Fibroblast of villous mesenchyme (primary cell): Measurements from ENCODE around the gene SSH2. TPM values are rescaled to one million over a fixed set of nuclear protein-coding genes. Genes with fewer than 3 reads are reported as not detected.
A peak's percentile ranks its signal among the peaks of the same experiment; 100 is the strongest.

ENCODE experiments used
- DNase-seq: peaks from one replicate; pipeline ENCODE4 v3.0.0-alpha.2; 2010; ENCODE audit warnings: low read depth
- H3K4me3 ChIP-seq: 2 replicates; pipeline ENCODE4 v1.5.1; 2011; ENCODE audit warnings: low read depth, mild to moderate bottlenecking, low read length
- CTCF ChIP-seq: IDR thresholded peaks from 2 replicates; pipeline ENCODE4 v1.5.1; 2012; ENCODE audit warnings: low read depth, mild to moderate bottlenecking, low read length; ENCODE audit not compliant: insufficient read depth
- total RNA-seq: library from RNA; depleted of rRNA; stranded (reverse); fragments of >200 nt; gene quantifications from 2 replicates; pipeline ENCODE4 v1.2.3, GENCODE V29; 2012

The SSH2 gene
- total RNA-seq, 1 donor, result 19.0 TPM

GRCh38 chr17:29744121-29744520 is 185.9 kb downstream of the SSH2 start:
- DNase-seq, result no peak
- TF ChIP-seq CTCF, result no peak

DNA sequence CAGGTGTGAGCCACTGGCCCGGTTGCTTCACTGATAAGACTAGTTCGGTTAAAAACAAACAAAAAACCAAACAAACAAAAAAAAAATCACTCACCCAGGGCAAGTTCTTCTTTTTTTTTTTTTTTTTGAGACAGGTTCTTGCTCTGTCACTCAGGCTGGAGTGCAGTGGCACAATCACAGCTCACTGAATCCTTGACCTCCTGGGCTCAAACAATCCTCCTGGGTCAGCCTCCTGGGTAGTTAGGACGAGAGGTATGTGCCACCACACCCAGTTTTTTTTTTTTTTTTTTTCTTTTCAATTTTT is 187.9 kb downstream of the SSH2 start:
- TF ChIP-seq CTCF, result no peak
- no peak overlapping the region for H3K4me3 ChIP-seq
- DNase-seq, result no peak

More at GRCh38 chr17:29744121-29744520, 185.9 kb downstream of the SSH2 start:
- H3K4me3 ChIP-seq, result no peak overlapping the region

- H3K4me3 ChIP-seq, result no peak overlapping the region
- TF ChIP-seq CTCF, result no peak
- DNase-seq, result no peak
These were observed 190.0 kb downstream of the SSH2 start for GRCh38 chr17:29740017-29740416.

DNA sequence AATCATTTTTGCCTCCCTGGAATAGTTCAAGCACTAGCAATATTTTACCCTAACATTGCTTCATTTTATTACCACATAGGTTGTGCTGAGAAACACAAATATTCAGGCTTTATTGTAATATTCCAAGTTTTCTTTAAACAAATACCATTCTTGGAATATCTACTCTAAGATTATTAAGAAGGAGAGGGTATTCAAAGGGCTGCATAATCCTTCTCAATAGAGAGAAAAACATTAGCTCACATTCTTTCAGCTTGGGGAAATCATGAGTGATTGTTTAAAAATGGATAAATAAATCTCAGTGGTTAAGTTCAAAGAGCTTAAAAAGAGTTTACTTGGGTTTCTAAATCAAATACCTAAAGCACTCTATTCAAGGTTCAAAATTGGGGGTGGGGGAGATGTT is 195.4 kb downstream of the SSH2 start:
- peak; percentile 40 for DNase-seq
- no peak overlapping the region for H3K4me3 ChIP-seq
- no peak for TF ChIP-seq CTCF

DNA sequence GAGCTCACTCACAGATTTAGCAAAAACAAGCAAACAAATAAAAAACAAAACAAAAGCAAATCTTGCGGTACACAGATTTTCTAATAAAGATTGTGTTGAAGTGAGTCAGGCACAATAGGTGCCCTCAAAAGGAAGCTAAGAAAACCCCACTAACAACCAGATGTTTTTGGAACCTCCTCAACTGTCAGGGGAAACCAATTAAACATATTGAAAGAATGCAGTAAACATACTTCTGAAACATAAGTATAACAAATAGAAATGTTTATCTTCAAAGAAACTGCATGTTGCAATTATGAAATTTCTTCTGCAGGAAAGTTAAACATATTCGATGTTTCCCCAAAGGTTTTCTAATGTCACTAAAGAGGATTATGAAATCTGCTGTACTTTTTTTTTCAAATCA is 196.9 kb downstream of the SSH2 start:
- TF ChIP-seq CTCF, result no peak
- peak; percentile 92 for DNase-seq

GRCh38 chr17:29732613-29733012 is 197.4 kb downstream of the SSH2 start:
- H3K4me3 ChIP-seq, result no peak overlapping the region
- TF ChIP-seq CTCF, result no peak
- DNase-seq, result peak; percentile 49

More for the DNA sequence above, 196.9 kb downstream of the SSH2 start:
- peak overlapping the region; percentile 19 for H3K4me3 ChIP-seq

- no peak for TF ChIP-seq CTCF
- no peak for DNase-seq
- H3K4me3 ChIP-seq, result no peak overlapping the region
These were observed 197.8 kb downstream of the SSH2 start for GRCh38 chr17:29732209-29732608.
